HFFc6 (cell line): ENCODE data around the gene POLR3GL. TPM values are rescaled to one million over a fixed set of nuclear protein-coding genes. Genes with fewer than 3 reads are reported as not detected.

Experiments
- DNase-seq: peaks from one replicate; pipeline ENCODE4 v3.0.0-alpha.2; 2018
- H3K27ac Mint-ChIP-seq: 2 replicates; pipeline ENCODE4 v1.8.0; 2020; ENCODE audit warnings: mild to moderate bottlenecking, mixed read lengths
- H3K27me3 Mint-ChIP-seq: 2 replicates; pipeline ENCODE4 v1.8.0; 2021; ENCODE audit warnings: mild to moderate bottlenecking, moderate library complexity, mixed read lengths; ENCODE audit not compliant: insufficient read depth
- H3K36me3 Mint-ChIP-seq: 2 replicates; pipeline ENCODE4 v1.8.0; 2021; ENCODE audit warnings: low read depth, mixed read lengths
- H3K4me1 Mint-ChIP-seq: 2 replicates; pipeline ENCODE4 v1.8.0; 2020; ENCODE audit warnings: low read depth, mixed read lengths
- H3K4me3 Mint-ChIP-seq: 2 replicates; pipeline ENCODE4 v1.8.0; 2020; ENCODE audit warnings: mild to moderate bottlenecking, moderate library complexity, mixed read lengths
- H3K9me3 Mint-ChIP-seq: 2 replicates; pipeline ENCODE4 v1.8.0; 2020; ENCODE audit warnings: mild to moderate bottlenecking, mixed read lengths
- CTCF ChIP-seq: fragments of 200-600 bp; sonication (generic); IDR thresholded peaks from 2 replicates; pipeline ENCODE4 v1.5.0; 2021; ENCODE audit warnings: antibody characterized with exemption, mild to moderate bottlenecking
- total RNA-seq, 6 experiments: library from RNA; stranded (reverse); fragmentation: NEBNext Ultra II Directional; extraction: Animal tissue kit (Norgen Biotek cat#: 25700); gene quantifications; 2 replicates in 1 of 6; 3 replicates in 5 of 6; pipeline ENCODE4 v1.2.3, GENCODE V29; 2021

POLR3GL gene
- total RNA-seq, 6 experiments from 2014 or later = 23.5 to 29.3 (median 26.2) TPM

DNA sequence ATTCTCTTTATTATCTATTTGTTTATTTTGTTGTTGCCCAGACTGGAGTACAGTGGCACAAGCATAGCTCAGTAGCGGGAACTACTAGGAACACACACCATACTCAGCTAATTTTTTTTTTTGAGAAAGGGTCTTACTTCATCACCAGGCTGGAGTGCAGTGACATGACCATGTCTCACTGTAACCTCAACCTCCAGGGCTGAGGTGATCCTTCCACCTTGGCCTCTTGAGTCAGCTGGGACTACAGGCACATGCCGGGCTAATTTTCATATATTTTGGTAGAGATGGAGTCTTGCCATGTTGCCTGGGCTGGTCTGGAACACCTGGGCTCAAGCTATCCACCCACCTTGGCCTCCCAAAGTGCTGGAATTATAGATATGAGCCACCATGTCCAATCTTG is 37.2 kb downstream of the POLR3GL start:
- H3K4me3 Mint-ChIP-seq = no peak overlapping the region
- no peaks in the 10 kb centered on the region for H3K27me3 Mint-ChIP-seq
- no peaks in the 10 kb centered on the region for H3K36me3 Mint-ChIP-seq
- no peak for DNase-seq
- H3K27ac Mint-ChIP-seq = no peak overlapping the region
- TF ChIP-seq CTCF = no peak
- peaks cover 28% of the 10 kb centered on the region for H3K4me1 Mint-ChIP-seq
- H3K9me3 Mint-ChIP-seq = no peaks in the 10 kb centered on the region

DNA sequence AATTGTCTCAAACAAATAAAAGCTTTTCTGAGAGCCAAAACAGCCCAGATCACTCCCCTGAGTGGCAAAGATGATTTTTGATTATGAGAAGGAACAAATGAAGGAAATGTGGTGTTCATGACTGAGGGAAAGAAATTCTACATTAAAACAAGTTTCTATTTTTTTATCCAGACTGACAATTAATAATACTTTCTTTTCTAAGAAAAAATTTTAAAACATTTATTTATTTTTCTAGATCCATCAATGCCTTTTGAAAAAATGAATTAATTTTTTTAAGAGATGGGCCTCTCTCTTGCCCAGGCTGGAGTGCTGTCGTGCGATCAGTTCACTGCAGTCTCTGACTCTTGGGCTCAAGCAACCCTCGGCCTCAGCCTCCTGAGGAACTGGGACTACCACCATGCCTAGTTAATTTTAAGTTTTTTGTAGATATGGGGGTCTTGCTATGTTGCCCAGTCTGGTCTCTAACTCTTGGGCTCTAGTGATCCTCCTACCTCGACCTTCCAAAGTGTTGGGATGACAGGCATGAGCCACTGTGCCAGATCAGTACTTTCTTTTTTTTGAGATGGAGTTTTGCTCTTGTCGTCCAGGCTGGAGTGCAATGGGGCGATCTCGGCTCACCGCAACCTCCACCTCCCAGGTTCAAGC is 43.1 kb downstream of the POLR3GL start:
- Mint-ChIP-seq H3K4me3 (no peak overlapping the region), H3K27ac (no peak overlapping the region; the same call in 1 of the 2 replicates), H3K9me3 (no peaks in the 10 kb centered on the region), H3K27me3 (no peaks in the 10 kb centered on the region), H3K4me1 (peaks cover 9% of the 10 kb centered on the region), H3K36me3 (no peaks in the 10 kb centered on the region)
- peak; percentile 63 for TF ChIP-seq CTCF
- DNase-seq = no peak

- DNase-seq = no peak
- Mint-ChIP-seq H3K4me3 (no peak overlapping the region), H3K4me1 (peaks cover 32% of the 10 kb centered on the region), H3K36me3 (no peaks in the 10 kb centered on the region), H3K27me3 (no peaks in the 10 kb centered on the region), H3K27ac (no peak overlapping the region), H3K9me3 (no peaks in the 10 kb centered on the region)
- TF ChIP-seq CTCF = no peak
Measured at GRCh38 chr1:146010126-146010738, 45.7 kb downstream of the POLR3GL start.

DNA sequence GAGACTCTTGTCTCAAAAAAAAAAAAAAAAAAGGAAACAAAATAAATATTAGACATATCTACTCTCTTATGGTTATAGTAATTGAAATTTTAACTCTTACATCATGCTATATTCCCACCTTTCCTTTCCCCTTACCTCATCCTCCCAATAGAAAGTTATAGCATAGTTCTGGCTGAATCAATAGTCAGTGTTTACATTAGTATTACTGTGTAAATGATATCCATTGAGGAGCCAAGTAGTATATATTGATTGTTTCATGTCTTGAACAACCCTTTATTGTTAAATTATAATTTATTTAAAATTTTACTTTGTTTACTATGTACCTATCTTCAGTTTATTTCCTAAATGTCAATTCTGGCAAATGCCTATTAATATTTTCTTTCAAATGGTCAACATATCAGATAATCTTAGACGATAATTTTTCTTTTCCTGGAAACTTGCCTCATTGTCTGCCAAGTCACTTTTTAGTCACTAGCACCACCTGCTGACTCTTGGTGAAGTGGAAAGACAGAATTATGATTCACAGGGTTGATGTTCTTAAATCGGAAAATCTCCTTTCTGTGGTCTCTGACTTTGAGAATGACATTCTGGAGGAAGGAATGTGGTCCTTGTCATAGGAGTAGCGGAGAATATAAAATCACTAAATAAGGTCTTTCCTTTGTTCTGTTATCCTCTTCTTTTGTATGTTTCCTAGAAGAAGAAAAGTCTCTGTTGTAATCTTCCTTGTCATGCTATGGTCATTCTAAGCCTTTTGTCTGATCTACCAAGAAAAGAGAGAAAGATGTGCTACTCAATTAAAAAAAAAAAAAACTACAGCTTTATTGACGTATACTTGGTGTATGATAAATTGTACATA is 48.4 kb downstream of the POLR3GL start:
- DNase-seq = peak; percentile 92
- Mint-ChIP-seq H3K4me3 (0 out of 2 replicates have a peak overlapping the region, but pooled peaks have one; percentile 19), H3K9me3 (no peaks in the 10 kb centered on the region), H3K27ac (peak overlapping the region; percentile 80), H3K36me3 (no peaks in the 10 kb centered on the region), H3K4me1 (peaks cover 45% of the 10 kb centered on the region), H3K27me3 (no peaks in the 10 kb centered on the region)
- peak; percentile 84 for TF ChIP-seq CTCF

DNA sequence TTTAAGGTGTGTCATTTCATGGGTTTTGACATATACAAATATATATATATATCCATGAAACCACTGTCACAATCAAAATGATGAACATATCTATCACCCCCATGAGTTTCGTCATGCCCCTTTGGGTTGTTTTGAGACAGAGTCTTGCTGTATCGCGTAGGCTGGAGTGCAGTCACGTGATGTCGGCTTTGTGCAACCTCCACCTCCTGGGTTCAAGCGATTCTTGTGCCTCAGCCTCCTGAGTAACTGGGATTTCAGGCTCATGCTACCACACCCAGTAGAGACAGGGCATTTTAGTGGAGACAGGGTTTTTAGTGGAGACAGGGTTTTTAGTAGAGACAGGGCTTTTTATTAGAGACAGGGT is 49.1 kb downstream of the POLR3GL start:
- Mint-ChIP-seq H3K4me1 (peaks cover 47% of the 10 kb centered on the region), H3K9me3 (no peaks in the 10 kb centered on the region), H3K27ac (peak overlapping the region; percentile 80), H3K36me3 (no peaks in the 10 kb centered on the region), H3K27me3 (no peaks in the 10 kb centered on the region), H3K4me3 (no peak overlapping the region)
- DNase-seq = no peak
- TF ChIP-seq CTCF = no peak
